Choroid plexus epithelial cell (primary cell): Measurements from ENCODE around the gene OCRL.

Experiments
- DNase-seq: peaks from one replicate; pipeline ENCODE4 v3.0.0-alpha.2; 2010; ENCODE audit warnings: low read depth
- H3K4me3 ChIP-seq: 2 replicates; pipeline ENCODE4 v1.5.1; 2011; ENCODE audit warnings: low read depth, mild to moderate bottlenecking, control low read depth, low read length, moderate library complexity
- TF ChIP-seq, protein P1 (sequence below): conservative IDR thresholded peaks from 2 replicates; pipeline ENCODE4 v1.5.1; 2011; ENCODE audit warnings: low read depth, mild to moderate bottlenecking, control low read depth, inconsistent platforms, low read length, moderate library complexity

Gene OCRL

DNA sequence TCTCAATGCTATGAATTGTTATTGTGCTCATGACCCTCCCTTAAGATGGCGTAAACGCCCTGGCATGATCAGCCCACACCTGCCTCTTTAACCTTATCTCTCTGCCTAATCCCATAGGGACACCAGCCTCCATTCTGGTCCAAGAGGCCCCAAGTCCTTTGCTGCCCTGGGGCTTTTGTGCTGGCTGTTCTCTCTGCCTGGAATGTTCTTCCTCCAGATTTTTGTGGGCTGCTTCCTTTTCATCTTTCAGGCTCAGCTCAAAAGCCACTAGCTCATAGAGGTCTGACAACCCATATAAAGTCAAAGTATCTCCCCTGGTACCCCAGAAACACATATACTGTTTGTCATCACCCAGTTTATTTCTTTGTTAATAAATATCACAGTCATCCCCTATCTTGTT is 72.3 kb downstream of the OCRL start:
- no peak for DNase-seq
- H3K4me3 ChIP-seq, result no peak overlapping the region
- TF ChIP-seq, protein P1, sequence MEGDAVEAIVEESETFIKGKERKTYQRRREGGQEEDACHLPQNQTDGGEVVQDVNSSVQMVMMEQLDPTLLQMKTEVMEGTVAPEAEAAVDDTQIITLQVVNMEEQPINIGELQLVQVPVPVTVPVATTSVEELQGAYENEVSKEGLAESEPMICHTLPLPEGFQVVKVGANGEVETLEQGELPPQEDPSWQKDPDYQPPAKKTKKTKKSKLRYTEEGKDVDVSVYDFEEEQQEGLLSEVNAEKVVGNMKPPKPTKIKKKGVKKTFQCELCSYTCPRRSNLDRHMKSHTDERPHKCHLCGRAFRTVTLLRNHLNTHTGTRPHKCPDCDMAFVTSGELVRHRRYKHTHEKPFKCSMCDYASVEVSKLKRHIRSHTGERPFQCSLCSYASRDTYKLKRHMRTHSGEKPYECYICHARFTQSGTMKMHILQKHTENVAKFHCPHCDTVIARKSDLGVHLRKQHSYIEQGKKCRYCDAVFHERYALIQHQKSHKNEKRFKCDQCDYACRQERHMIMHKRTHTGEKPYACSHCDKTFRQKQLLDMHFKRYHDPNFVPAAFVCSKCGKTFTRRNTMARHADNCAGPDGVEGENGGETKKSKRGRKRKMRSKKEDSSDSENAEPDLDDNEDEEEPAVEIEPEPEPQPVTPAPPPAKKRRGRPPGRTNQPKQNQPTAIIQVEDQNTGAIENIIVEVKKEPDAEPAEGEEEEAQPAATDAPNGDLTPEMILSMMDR, result no peak

DNA sequence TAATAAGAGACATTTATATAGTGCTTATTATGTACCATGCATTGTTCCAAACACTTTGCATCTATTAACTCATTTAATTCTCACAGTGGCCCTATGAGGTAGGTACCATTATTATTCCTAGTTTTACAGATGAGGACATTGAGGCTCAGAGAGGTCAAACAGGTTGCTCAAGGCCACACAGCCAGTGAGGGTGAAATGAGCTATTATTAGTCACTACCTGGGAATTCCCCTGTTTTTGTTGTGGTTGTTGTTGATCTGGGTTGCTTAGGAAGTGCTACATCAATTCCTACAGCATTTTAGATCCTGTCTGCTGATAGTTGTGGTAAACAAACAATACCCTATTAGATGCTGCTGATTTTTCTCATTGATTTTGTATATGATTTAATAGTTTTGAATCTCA is 73.5 kb downstream of the OCRL start:
- TF ChIP-seq, protein P1, result no peak
- no peak for DNase-seq
- no peak overlapping the region for H3K4me3 ChIP-seq

DNA sequence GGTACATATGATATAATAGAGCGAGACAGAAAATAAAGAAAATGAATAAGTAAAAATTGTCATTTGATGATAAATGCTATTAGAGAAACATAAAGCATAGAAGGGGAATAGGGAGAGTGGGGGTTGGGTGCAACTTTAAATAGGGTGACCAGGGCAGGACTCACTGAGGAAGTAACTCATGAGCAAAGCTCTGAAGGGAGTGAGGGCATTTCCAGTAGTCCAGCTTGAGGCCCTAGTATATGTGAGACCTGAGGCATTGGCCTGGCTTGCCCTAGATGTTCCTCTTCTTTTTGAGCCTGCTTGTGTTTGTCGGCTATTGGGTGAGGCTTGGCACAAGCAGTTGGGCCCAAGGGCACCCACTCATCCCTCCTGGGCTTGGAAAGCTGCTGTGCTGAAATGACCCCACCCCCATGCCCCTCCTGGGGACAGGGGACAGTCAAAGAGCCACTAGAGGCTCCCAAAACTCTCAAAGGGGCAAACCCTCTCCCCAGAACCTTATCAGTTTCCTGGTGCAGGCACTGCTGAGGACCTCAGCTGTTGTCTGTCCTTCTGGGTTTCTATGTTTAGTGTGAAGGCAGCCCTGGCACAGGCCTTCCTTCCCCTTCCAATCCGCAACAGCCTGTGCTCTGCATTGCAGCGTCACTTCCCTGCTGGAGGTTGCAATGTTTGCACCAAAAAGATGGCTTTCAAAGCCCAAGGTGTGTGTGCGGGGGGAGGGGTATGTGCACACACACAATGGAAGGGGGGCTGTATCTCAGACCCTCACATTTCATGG is 74.6 kb downstream of the OCRL start:
- no peak overlapping the region for H3K4me3 ChIP-seq
- TF ChIP-seq, protein P1, result no peak
- DNase-seq, result no peak

DNA sequence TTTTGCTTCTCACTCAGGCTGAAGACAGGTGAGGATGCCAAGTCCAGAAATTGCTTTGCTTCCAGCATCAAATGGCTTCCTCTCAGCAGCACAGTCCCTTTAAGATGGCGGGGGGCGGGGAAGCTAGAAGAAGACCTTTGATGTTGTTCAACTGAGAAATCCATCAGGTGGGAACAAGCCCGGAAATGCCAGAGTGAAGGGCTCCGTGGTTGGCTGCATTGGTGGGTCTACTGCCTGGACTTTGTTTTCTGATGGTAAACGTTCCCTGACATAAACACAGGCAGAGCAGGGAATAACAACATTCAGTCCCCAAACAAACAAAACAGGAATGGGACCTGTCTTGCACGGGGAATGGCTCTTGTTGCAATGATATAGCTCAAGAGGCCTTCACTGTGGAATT is 77.4 kb downstream of the OCRL start:
- no peak for DNase-seq
- no peak overlapping the region for H3K4me3 ChIP-seq
- TF ChIP-seq, protein P1, result no peak

DNA sequence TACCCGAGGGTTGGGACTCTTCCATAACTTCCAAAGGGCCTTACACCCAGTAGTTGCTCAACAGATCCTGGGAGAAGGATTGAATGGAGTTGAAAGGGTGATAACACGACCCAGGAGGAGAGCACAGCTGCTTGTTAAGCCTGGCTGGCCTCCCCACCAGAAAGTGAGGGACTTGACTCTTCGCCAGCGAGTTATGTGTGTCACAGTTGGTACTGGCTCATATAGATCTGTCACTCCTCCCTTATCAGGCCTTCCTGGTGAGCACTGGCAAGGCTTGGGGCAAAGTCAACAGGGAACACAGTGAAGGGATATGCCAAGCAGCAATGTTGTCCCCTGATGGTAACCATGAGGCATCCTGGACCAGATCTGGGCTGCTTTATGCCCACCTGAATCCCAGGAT is 78.9 kb downstream of the OCRL start:
- TF ChIP-seq, protein P1, result no peak
- no peak for DNase-seq
- no peak overlapping the region for H3K4me3 ChIP-seq

DNA sequence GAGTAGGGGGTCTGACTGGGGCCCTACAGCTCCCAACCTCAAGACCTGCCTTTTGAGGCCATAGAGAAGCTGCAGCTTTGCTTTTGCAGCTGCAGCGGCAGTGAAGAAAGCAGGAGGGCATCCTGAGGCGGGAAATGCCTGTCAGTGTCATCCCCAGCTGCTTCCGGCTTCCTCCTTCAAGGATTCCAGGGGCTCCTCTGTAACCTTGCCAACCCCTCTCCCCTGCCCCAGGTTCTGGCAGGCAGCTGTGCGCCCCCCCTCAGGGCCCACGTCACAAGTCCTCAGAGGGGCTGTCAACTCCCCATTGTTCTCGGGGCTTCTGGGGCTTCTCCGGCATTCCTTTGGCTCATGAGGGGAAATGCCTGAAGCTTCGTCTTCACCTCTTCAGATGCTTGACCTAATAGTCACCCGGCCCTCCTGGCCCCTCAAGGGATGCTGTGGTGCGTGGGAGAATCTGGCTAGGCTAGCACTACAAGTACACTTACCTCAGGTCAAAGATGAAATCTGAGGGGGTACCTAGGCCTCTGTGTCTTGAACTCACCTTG is 82.8 kb downstream of the OCRL start:
- TF ChIP-seq, protein P1, result no peak
- peak; percentile 92 for DNase-seq
- H3K4me3 ChIP-seq, result no peak overlapping the region

DNA sequence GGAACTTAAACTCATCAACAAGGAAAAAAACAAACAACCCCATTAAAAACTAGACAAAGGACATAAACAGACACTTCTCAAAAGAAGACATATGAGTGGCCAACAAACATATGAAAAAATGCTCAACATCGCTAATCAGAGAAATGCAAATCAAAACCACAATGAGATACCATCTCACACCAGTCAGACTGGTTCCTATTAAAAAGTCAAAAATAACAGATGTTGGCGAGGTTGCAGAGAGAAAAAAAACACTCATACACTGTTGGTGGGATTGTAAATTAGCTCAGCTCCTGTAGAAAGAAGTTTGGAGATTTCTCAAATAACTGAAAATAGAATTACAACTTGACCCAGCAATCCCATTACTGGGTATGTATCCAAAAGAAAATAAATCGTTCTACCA is 86.0 kb downstream of the OCRL start:
- TF ChIP-seq, protein P1, result no peak
- no peak for DNase-seq
- H3K4me3 ChIP-seq, result no peak overlapping the region
